Mucosa of descending colon (tissue), 3 donors: ENCODE measurements around the gene FTO. TPM values are rescaled to one million over a fixed set of nuclear protein-coding genes. Genes with fewer than 3 reads are reported as not detected.

Source experiments
- ATAC-seq: fragments of 200-7000 bp; cut with Tn5 transposase; one replicate; pipeline ENCODE4 v1.9.1; 2020; ENCODE audit warnings: mild to moderate bottlenecking, moderate library complexity
- DNase-seq, 3 donors: peaks; one replicate each; pipeline ENCODE4 v3.0.0-alpha.2; 2020
- H3K36me3 ChIP-seq: fragments of 200-600 bp; one replicate; pipeline ENCODE4 v1.8.0; 2021; ENCODE audit warnings: low read depth, mild to moderate bottlenecking
- H3K4me1 ChIP-seq: fragments of 200-600 bp; one replicate; pipeline ENCODE4 v1.8.0; 2021; ENCODE audit warnings: low read depth, mild to moderate bottlenecking
- H3K4me3 ChIP-seq: fragments of 200-600 bp; one replicate; pipeline ENCODE4 v1.8.0; 2021; ENCODE audit warnings: mild to moderate bottlenecking
- H3K9me3 ChIP-seq: fragments of 200-600 bp; one replicate; pipeline ENCODE4 v1.8.0; 2021; ENCODE audit warnings: mild to moderate bottlenecking
- intact Hi-C, 2 donors: fragments of 100-400 bp; cut with DNase I in 1 of 2; cut with micrococcal nuclease in 1 of 2; formaldehyde crosslinking; loops; one replicate each; pipeline versions ENCODE4 v1.11.0 to v1.11.1; 2022; cut with DNase I, micrococcal nuclease
- total RNA-seq, 3 donors: library from RNA; stranded (reverse); fragmentation: NEBNext Ultra II Directional in 2 of 3; extraction: Animal tissue kit (Norgen Biotek cat#: 25700) in 2 of 3; gene quantifications; one replicate each; pipeline versions ENCODE4 v1.2.1 to v1.2.4, GENCODE V29; 2021 to 2023
- TF ChIP-seq, protein P1 (sequence below): fragments of 200-600 bp; IDR thresholded peaks from one replicate; pipeline ENCODE4 v1.8.0; 2022; ENCODE audit warnings: antibody characterized with exemption, mild to moderate bottlenecking
- donor health status: DM: no; HTN: no; CAD: no; lungs with moderate emphysema.
- donor health status: DM: no; HTN: no; CAD: no.
- donor health status: DM: no; HTN: yes; CAD: no.

The FTO gene
- total RNA-seq, 3 donors from 2014 or later, result 38.0 to 81.7 (median 39.1) TPM

DNA sequence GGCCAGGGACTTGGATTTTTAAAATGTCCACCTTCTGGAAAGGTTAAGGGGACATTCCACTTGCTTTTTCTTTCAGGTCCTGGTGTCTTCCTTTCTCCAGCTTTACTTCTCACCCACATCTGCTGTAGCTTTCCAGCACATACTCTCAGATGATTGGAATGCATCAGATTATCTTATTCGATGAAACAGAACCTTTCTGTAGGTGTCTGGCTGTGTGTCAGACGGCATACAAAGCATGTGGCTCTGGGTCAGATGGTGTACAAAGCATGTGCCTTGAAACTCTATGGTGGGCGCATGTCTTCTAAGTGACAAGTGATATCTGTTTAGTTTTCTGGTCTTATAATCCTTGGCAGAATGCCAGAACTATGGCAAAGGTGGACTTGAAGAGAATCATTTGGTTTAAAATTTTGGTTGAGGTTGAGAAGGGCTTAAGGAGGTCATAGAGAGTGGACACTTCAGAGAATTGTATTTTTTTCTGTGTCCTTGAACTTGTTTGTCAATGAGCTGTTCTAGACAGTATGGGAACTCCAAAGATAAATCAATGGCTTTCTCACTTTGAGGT lies 125.3 kb downstream of the FTO start:
- Histone ChIP-seq H3K36me3 (no peaks in the 10 kb centered on the region), H3K9me3 (no peaks in the 10 kb centered on the region), H3K4me1 (no peaks in the 10 kb centered on the region), H3K4me3 (no peak overlapping the region)
- no peak for ATAC-seq
- DNase-seq, result no peak
- intact Hi-C loops, result no loop called here
- TF ChIP-seq, protein P1, sequence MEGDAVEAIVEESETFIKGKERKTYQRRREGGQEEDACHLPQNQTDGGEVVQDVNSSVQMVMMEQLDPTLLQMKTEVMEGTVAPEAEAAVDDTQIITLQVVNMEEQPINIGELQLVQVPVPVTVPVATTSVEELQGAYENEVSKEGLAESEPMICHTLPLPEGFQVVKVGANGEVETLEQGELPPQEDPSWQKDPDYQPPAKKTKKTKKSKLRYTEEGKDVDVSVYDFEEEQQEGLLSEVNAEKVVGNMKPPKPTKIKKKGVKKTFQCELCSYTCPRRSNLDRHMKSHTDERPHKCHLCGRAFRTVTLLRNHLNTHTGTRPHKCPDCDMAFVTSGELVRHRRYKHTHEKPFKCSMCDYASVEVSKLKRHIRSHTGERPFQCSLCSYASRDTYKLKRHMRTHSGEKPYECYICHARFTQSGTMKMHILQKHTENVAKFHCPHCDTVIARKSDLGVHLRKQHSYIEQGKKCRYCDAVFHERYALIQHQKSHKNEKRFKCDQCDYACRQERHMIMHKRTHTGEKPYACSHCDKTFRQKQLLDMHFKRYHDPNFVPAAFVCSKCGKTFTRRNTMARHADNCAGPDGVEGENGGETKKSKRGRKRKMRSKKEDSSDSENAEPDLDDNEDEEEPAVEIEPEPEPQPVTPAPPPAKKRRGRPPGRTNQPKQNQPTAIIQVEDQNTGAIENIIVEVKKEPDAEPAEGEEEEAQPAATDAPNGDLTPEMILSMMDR, result no peak

DNA sequence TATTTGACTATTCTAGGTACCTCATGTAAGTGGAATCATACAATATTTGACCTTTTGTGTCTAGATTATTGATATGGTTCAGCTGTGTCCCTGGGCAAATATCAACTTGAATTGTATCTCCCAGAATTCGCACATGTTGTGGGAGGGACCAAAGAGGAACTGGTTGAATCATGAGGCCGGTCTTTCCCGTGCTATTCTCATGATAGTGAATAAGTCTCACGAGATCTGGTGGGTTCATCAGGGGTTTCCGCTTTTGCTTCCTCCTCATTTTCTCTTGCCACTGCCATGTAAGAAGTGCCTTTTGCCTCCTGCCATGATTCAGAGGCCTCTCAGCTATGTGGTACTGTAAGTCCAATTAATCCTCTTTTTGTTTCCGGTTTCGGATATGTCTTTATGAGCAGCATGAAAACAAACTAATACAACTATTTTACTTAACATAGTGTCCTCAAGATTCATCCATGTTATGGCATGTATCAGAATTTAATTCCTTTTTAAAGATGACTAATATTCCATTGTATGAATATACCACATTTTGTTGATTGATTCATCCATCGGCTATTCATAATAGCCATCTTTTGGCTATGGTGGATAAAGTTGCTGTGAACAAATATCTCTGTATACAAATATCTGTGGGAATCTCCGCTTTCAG lies 129.1 kb downstream of the FTO start:
- no peaks in the 10 kb centered on the region for H3K4me1 ChIP-seq
- H3K36me3 ChIP-seq, result no peaks in the 10 kb centered on the region
- no peak for DNase-seq
- no peak overlapping the region for H3K4me3 ChIP-seq
- TF ChIP-seq, protein P1, result no peak
- H3K9me3 ChIP-seq, result no peaks in the 10 kb centered on the region
- no peak for ATAC-seq
- intact Hi-C loops, result no loop called here

DNA sequence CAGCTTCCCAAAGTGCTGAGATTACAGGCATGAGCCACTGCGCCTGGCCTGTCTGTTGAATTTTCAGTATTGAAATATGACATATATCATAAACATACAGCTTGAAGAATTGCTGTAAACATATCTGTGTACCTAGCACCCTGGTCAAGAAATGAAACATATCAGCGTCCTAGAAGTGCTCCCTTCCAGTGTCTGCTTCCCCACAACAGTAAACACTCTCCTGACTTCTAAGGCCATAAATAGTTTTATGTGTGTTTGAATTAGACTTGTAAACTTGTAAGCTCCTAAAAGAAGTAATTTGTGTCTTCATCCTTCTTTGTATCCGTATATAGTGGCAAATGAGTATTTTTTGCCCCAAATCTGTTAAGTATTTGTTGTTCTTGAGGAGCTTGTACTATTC lies 132.2 kb downstream of the FTO start:
- ATAC-seq (no peak), DNase-seq (no peak)
- Histone ChIP-seq H3K36me3 (no peaks in the 10 kb centered on the region), H3K4me3 (no peak overlapping the region), H3K4me1 (no peaks in the 10 kb centered on the region), H3K9me3 (no peaks in the 10 kb centered on the region)
- intact Hi-C loops, result no loop called here
- TF ChIP-seq, protein P1, result no peak

DNA sequence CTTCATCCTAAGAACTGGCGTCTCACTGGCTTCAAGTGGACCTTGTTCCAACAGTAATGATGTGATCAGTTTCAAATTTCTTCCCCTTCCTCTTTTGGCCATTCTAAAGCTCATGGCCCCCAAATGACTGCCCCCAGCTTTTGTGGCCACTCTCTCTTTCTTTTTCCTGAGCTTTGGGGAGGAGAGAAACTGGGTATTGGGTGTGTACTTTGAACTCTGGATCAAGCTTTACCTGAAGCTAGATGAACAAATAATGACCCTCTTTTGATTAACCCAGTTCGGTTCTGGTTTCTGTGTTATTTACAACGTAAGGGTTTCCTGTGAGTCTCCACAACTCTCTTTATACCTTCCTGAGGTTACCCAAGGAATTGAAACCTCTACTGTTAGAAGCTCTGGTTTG lies 132.7 kb downstream of the FTO start:
- TF ChIP-seq, protein P1, result no peak
- intact Hi-C loops, result no loop called here
- Histone ChIP-seq H3K4me1 (no peaks in the 10 kb centered on the region), H3K36me3 (no peaks in the 10 kb centered on the region), H3K4me3 (no peak overlapping the region), H3K9me3 (no peaks in the 10 kb centered on the region)
- no peak for ATAC-seq
- no peak for DNase-seq

DNA sequence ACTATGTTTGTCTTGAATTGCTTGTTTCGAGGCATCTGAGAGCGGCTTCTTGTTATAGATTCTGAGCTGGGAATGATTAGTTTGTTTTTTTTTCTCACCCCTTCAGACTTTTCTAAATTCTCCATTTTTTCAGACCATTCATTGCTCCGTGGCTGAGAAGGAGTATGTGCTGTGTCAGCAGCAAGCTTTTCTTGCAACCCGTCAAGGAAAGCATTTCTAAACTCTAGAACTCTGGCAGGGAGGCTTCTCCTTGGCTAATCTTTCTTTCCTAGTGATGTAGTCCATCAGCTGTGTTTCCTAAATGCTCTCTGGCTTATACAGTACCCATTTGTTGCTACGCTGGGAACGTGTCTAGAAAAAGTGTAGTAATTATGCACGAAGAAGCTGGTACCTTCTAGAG lies 133.5 kb downstream of the FTO start:
- Histone ChIP-seq H3K36me3 (no peaks in the 10 kb centered on the region), H3K4me1 (no peaks in the 10 kb centered on the region), H3K4me3 (no peak overlapping the region), H3K9me3 (no peaks in the 10 kb centered on the region)
- intact Hi-C loops, result no loop called here
- DNase-seq (no peak), ATAC-seq (no peak)
- TF ChIP-seq, protein P1, result no peak

DNA sequence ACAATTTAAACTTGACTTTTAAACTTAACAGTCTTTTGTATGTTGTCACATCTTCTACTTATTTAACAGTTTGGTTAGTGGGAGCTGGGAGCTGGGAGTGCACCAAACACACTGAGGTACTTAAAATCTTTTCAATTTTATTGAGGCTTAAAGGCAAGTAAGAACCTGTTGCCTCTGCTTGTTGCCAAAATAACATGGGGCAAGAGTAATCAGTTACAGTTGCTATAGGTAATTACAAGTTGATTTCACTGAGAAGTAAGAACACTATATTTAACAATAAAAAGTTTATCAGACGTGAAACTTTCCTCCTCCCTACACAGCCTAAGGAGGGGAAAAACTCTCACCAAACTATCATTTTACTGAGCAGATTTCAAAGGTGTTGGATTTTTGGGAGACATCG lies 135.2 kb downstream of the FTO start:
- Histone ChIP-seq H3K36me3 (no peaks in the 10 kb centered on the region), H3K4me3 (no peak overlapping the region), H3K9me3 (no peaks in the 10 kb centered on the region), H3K4me1 (no peaks in the 10 kb centered on the region)
- TF ChIP-seq, protein P1, result no peak
- DNase-seq, result no peak
- intact Hi-C loops, result no loop called here
- no peak for ATAC-seq
